GM19467 (cell line): ENCODE data around the gene SCAF4.
A peak's percentile ranks its signal among the peaks of the same experiment; 100 is the strongest.
"Not testable (repeated sequence)": the region's sequence is repeated elsewhere in the genome, so short reads cannot be mapped to it uniquely, and the experiment has no call there.

Experiments used
- ATAC-seq: cut with Tn5 transposase; IDR thresholded peaks from one replicate; pipeline ENCODE4 v1.9.1; 2021; ENCODE audit warnings: mild to moderate bottlenecking, moderate library complexity; ENCODE audit not compliant: unreplicated experiment

SCAF4 gene

DNA sequence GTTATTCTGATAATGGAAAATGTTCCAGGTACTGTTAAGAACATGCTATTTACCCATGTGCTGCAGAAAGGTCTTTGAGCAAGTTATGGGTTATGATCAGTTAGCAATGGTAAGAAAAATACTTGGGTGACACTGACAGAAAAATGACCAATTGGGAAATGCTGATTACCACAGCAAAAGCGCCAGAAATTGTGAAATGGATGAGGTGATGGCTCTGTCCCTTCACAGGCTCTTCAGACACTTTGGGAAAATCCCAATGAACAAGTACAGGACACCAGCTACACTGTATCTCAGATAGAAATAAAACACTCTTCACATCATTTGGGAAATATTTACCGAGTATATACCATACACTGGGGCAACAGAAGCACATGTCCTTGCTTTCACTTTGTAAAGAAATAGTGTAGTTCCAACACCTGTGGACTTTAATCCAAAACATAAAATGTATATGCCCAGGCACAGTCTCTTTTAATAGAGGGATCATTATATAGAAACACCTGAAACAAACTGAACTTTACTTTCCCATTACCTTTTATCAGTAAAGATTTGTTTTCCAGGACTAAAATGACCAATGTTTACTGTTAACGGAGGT is 58.5 kb downstream of the SCAF4 start:
- ATAC-seq: no peak

DNA sequence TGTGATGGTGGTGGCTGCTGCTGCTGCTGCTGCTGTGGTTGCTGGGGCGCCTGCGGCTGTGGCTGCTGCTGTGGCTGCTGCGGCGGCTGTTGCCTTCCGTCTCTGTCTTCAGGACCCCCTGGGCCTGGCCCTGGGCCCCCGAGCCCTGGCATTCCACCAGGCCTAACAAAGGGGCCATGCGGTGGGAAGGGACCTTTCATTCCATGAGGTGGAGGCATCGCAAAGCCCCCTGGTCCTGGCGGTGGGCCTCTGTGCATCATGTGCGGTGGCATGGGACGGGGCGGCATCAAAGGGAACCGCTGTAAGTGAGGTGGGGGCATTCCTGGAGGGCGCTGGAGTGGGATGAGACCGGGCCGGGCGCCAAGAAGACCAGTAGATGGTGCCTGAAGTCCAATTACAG is 60.0 kb downstream of the SCAF4 start:
- ATAC-seq: no peak

DNA sequence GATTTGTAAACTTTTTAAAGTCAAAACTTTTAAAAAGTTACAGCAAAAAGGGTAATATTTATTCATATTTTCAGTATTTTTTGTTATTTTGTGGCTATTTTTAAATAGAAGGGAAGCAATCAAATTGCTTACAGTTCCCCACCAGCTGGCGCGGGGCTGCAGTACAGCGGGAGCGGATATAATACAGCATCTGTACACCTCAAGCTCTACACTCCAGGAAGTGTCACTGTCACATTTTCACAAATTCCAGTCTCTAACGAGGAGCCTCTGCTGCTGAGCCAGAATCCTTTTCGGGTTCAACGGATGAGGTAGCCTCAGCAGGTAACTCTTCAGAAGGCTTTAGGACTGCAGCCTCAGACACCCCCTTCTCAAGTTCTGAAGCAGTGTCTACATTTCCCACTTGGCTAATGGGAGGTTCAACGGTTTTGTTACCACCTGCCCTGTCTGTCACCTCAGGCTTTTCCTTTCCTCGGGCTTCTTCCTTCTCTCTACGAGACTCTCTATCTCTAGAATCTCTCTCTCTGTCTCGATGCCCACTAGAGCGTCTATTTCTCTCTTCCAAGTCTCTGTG is 60.7 kb downstream of the SCAF4 start:
- no peak for ATAC-seq

DNA sequence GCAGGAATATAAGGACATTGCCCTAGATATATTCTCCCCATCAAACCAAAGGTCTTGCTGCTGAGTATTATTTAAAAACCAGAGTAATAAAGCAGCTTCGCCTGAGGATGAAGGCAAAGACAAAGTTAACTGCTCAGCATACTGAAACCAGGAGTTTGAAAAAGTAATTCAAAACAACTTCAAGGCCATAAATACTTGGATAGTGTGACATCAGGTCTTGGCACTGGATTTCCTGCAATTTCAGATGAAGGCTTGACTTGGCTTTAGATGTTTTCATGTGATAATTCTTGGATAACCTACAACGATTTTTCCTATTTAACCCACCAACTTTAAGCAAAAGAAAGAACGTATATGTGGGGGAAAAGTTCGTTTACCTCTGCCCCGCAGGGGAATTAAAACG is 61.8 kb downstream of the SCAF4 start:
- no peak for ATAC-seq

DNA sequence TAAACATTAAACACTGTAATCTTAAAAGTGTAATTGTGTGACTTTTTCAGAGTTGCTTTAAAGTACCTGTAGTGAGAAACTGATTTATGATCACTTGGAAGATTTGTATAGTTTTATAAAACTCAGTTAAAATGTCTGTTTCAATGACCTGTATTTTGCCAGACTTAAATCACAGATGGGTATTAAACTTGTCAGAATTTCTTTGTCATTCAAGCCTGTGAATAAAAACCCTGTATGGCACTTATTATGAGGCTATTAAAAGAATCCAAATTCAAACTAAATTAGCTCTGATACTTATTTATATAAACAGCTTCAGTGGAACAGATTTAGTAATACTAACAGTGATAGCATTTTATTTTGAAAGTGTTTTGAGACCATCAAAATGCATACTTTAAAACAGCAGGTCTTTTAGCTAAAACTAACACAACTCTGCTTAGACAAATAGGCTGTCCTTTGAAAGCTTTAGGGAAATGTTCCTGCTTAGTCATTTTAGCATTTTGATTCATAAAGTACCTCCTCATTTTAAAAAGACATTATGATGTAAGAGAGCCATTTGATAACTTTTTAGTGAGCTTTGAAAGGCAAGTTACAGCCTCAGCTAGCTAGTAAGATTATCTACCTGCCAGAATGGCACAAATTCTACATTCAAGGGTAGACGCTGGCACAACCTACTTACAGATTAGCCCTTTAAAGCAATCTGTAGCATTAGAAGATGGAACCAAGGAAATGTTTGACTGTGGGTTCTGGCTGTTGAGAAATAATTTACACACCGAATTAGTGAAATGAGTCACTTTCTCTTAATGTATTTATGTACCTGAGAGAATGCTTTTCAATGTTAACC is 63.0 kb downstream of the SCAF4 start:
- no peak for ATAC-seq

DNA sequence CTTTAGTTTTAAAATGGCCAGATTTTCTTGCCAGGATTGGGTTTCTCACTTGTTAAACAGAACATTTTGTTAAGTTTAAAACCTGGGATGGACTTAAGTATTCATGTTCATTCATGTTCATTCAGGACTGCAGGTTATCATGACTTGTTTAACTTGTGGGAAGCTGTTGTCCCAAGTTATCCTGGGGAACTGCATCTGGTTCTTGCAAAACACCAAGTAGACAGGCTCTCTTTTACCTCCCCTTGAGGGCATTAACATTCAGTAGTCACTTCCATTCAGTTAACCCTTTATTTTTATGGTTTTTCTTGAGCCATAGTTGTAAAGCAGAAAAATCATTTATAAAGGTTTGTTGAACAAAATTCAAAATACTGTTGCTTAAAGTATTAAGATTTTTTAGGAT is 64.3 kb downstream of the SCAF4 start:
- ATAC-seq: no peak

DNA sequence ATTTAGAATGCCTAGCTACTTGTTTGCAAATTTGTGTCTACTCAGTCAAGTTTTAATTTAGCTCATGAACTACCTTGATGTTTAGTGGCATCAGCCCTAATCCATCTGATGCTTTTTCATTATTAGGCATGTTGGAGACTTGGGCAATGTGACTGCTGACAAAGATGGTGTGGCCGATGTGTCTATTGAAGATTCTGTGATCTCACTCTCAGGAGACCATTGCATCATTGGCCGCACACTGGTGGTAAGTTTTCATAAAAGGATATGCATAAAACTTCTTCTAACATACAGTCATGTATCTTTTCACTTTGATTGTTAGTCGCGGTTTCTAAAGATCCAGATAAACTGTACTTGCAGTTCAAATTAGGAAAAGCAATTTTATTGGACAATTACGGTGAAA is 64.8 kb downstream of the SCAF4 start:
- ATAC-seq: no peak

DNA sequence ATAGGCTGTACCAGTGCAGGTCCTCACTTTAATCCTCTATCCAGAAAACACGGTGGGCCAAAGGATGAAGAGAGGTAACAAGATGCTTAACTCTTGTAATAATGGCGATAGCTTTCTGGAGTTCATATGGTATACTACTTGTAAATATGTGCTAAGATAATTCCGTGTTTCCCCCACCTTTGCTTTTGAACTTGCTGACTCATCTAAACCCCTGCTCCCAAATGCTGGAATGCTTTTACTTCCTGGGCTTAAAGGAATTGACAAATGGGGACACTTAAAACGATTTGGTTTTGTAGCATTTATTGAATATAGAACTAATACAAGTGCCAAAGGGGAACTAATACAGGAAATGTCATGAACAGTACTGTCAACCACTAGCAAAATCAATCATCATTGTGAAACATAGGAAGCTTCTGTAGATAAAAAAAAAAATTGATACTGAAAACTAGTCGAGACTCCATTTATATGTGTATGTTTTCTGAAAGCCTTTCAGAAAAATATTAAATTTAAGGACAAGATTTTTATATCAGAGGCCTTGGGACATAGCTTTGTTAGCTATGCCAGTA is 65.4 kb downstream of the SCAF4 start:
- no peak for ATAC-seq

DNA sequence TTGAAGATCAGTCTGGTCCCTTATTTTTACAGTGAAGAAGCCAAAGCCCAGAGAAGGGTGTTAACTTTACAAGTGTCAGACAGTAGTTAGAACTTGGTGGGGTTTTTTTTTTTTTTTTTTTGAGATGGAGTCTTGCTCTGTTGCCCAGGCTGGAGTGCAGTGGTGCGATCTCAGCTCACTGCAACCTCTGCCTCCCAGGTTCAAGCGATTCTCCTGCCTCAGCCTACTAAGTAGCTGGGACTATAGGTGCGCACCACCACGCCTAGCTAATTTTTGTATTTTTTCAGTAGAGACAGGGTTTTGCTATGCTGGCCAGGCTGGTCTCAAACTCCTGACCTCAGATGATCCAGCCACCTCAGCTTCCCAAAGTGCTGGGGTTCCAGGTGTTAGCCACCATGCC is 66.0 kb downstream of the SCAF4 start:
- not testable (repeated sequence) for ATAC-seq

DNA sequence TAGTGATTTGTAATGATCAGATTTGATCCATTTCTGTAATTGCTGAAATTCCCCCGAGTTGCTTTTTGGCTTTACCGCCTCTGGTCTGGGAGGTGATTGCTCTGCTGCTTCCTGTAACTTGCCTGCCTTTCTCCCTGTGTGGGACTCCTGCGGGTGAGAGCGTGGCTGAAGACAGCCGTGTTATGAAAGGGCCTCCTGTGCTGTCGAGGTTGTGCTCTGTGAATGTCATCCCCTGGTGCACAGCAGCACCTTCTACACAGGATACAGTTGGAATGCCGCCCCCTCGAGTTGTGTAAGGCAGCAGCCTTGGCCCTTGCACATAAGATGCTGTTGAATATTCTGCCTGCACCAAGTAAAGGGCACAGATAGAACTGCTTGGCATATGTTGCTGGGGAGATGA is 66.5 kb downstream of the SCAF4 start:
- no peak for ATAC-seq

DNA sequence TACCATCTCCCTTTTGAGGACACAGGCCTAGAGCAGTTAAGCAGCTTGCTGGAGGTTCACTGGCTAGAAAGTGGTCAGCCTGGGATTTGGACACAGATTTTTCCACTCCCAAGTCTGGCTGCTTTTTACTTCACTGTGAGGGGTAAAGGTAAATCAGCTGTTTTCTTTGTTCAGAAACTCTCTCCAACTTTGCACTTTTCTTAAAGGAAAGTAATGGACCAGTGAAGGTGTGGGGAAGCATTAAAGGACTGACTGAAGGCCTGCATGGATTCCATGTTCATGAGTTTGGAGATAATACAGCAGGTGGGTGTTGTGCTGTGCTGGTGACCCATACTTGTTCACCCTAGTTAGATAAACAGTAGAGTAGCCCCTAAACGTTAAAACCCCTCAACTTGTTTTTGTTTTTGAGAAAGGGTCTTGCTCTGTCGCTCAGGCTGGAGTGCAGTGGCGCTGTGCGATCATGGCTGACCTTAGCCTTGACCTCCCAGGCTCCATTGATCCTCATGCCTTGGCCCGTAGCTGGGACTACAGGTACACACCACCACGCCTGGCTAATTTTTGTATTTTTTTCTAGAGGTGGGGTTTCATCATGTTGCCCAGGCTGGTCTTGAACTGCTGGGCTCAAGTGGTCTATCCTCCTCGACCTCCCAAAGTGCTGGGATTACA is 68.2 kb downstream of the SCAF4 start:
- ATAC-seq: no peak

DNA sequence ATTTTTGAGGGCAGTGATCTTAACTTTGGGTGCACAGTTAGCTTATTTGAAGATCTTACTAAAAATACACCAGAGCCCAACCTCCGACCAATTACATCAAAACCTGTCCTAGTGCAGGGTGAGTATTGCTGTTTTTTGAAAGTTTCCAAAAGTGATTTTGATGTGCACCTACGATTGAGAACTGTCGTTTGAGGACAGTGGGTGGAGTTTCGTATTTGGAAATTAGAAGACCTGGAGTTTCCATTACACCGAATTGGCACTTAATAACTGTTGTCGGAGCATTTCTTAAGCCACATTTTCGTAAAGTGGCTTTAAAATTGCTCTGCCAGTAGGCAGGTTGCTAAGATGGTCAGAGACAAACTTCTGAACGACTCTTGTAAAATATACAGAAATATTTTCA is 71.3 kb downstream of the SCAF4 start:
- ATAC-seq: no peak

DNA sequence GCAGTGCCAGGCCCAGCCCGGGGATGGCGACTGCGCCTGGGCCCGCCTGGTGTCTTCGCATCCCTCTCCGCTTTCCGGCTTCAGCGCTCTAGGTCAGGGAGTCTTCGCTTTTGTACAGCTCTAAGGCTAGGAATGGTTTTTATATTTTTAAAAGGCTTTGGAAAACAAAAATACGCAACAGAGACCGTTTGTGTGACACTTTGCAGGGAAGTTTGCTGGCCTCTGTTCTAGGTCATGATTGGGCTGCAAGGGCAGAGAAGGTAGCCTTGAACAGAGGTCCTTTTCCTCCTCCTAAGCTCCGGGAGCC is 71.7 kb downstream of the SCAF4 start:
- peak; percentile 25 for ATAC-seq

DNA sequence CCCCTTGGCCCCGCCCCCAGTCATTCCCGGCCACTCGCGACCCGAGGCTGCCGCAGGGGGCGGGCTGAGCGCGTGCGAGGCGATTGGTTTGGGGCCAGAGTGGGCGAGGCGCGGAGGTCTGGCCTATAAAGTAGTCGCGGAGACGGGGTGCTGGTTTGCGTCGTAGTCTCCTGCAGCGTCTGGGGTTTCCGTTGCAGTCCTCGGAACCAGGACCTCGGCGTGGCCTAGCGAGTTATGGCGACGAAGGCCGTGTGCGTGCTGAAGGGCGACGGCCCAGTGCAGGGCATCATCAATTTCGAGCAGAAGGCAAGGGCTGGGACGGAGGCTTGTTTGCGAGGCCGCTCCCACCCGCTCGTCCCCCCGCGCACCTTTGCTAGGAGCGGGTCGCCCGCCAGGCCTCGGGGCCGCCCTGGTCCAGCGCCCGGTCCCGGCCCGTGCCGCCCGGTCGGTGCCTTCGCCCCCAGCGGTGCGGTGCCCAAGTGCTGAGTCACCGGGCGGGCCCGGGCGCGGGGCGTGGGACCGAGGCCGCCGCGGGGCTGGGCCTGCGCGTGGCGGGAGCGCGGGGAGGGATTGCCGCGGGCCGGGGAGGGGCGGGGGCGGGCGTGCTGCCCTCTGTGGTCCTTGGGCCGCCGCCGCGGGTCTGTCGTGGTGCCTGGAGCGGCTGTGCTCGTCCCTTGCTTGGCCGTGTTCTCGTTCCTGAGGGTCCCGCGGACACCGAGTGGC is 72.2 kb downstream of the SCAF4 start, which contains the start of gene SOD1:
Gene SOD1, plus strand, starts transcription at position 158 of the 723 bp plus-strand sequence. Its CDS starts 77 bp downstream, at position 235.
- peak; percentile 94 for ATAC-seq

DNA sequence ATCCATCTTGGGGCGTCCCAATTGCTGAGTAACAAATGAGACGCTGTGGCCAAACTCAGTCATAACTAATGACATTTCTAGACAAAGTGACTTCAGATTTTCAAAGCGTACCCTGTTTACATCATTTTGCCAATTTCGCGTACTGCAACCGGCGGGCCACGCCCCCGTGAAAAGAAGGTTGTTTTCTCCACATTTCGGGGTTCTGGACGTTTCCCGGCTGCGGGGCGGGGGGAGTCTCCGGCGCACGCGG is 72.7 kb downstream of the SCAF4 start:
- no peak for ATAC-seq

DNA sequence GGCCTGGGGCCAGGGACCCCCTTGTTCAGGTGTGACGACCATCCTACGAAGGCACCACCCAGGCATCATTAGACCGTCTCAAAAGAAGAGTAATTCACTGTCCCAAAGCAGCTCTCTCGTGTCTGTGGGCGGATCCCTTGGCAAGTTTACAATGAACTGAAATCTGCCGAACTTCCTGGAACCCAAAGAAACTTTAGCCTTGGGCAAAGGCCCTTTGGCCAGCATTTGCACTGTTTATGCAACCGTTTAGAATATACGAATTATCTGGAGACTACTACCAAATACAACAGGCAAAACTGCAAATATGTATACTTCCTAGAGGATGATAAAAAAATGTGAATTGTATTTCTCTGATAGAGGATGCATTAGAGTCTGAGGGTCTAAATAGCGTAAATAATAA is 73.9 kb downstream of the SCAF4 start:
- no peak for ATAC-seq

DNA sequence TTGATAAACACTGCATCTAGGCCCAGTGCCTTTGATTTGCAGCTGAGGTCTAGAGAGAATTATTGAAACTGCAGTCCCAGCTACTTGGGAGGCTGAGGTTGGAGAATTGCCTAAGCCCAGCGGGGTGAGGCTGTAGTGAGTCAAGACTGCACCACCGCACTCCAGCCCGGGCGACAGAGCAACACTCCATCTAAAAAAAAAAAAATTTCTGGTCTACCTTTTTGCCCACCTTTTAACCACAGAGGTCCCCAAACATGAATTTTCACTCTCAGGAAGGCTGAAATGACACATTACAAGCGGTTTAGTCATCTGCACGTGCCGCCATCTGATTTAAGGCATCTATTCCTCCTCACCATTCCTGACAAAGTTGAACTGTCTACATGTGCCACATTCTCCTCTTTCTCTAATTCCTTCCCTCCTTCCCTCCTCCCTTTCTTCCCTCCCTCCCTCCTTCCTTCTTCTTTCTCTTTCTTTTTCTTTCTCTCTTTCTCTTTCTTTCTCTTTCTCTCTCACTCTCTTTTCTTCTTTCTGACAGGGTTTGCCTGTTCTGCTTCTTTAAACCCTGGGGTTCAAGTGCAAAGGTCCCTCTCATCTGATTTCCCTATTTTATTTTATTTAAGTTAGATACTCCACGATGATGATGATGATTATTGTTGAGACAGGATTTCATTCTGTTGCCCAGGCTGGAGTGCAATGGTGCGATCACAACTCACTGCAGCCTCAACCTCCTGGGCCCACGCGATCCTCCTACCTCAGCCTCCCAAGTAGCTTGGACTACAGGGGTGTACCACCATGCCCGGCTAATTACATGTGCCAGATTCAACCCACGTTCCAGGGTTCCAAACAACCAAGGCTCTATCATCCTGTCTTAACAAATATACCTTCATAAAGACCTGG is 75.5 kb downstream of the SCAF4 start:
- no peak for ATAC-seq

DNA sequence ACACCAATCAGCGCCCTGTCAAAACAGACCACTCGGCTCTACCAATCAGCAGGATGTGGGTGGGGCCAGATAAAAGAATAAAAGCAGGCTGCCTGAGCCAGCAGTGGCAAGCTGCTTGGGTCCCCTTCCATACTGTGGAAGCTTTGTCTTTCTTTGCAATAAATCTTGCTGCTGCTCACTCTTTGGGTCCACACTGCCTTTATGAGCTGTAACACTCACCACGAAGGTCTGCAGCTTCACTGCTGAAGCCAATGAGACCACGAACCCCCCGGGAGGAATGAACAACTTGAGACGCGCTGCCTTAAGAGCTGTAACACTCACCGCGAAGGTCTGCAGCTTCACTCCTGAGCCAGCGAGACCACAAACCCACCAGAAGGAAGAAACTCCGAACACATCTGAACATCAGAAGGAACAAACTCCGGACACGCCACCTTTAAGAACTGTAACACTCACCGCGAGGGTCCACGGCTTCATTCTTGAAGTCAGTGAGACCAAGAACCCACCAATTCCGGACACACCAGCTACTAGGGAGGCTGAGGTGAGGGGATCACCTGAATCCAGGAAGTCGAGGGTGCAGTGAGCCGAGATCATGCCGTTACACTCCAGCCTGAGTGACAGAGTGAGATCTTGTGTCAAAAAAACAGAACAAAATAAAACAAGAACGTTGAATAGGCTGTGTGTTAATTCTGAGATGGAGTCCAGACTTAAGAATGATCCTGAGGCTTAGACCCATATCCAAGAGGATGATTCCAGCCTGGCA is 76.9 kb downstream of the SCAF4 start:
- ATAC-seq: not testable (repeated sequence)

DNA sequence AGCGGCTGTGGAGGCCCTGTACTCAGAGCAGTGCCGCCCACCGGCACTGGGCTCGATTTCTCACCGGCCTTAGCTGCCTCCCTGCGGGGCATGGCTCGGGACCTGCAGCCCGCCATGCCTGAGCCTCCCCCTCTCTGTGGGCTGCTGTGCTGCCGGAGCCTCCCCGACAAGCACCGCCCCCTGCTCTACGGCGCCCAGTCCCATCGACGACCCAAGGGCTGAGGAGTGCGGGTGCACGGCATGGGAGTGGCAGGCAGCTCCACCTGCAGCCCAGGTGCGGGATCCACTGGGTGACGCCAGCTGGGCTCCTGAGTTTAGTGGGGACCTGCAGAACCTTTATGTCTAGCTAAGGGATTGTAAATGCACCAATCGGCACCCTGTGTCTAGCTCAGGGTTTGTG is 77.6 kb downstream of the SCAF4 start:
- no peak for ATAC-seq
